ENCODE data around the gene NOP9.

Gene NOP9

GRCh38 chr14:24283796-24284460, 15.7 kb upstream of the NOP9 start:
- no peak for DNase-seq

GRCh38 chr14:24284501-24285035, 15.1 kb upstream of the NOP9 start:
- peak; percentile 48 for DNase-seq

GRCh38 chr14:24285351-24285750, 14.3 kb upstream of the NOP9 start:
- no peak for DNase-seq

DNA sequence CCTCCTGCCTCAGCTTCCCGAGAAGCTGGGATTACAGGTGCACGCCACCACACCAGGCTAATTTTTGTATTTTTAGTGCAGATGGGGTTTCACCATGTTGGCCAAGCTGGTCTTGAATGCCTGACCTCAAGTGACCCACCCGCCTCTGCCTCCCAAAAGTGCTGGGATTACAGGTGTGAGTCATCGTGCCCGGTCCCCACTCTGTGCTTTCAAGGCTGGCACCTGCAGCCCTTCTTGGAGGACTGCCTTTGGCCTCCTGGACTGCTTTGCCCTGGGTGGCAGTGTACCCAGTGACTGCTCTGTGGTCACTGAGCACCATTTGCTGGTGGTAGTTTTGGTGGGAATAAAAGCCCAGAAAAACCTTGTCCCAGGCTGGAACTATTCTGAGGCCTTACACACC, 12.7 kb upstream of the NOP9 start:
- DNase-seq: no peak

DNA sequence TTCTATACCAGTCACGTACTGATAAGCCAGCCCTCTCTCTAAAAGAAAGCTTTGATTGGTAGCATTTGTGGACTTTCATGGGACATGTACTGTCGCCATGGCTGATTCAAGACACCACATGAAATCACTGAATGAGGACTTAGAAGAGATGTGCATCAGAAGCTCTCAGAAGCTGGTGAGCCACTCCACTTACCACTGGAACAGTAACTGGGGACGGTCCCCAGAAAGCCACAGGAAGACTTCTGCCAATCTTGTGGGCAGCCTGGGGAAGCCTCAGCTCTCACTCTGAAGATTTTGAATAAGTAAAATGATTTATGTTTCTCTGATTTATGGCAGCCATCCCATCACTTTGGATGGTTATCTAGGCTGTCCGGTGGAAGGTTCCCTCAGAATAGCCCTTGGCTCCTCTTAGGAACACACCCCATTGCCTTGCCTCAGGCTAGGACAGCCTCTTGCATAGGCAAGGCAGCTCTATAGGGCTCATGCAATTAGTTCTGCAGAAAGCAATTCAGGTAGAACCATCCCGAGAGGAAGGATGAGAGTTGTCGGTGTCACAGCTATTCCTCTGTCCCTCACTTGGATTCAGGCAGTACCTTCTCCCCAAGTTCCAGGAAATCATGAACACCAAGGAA, 9.9 kb upstream of the NOP9 start:
- no peak for DNase-seq

- no peak for DNase-seq
Measured at GRCh38 chr14:24290746-24291145, 8.9 kb upstream of the NOP9 start.

DNA sequence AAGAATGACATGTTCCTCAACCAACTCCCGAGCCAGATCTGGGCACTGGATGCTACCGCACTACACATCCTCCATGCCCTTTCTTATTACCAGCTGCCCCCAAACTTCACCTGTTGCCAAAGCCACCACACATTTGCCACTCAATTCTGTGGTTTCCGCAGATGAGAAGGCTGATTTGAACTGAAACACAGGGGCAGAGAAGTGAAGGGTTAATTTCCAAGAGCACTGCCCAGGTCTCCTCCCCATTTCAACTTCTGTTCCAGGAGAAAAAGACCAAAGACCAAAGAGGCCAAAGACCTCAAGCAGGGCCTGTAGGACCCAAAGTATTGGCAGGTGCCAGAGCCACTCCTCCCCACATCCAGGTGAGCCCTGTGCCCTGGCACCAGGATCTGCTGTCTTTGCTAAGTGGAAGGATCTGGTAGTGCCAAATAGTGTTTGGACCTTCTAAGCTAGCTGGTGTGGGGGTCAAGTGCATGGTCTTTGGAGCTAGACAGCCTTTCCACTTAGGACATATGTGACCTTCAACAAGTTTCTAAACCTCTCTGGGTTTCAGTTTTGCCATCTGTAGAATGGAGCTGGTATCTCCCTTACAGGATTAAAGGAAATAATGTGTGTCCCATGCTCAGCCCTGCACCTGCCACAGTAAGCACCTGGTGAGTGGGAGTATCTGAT, 8.1 kb upstream of the NOP9 start:
- DNase-seq: no peak

DNA sequence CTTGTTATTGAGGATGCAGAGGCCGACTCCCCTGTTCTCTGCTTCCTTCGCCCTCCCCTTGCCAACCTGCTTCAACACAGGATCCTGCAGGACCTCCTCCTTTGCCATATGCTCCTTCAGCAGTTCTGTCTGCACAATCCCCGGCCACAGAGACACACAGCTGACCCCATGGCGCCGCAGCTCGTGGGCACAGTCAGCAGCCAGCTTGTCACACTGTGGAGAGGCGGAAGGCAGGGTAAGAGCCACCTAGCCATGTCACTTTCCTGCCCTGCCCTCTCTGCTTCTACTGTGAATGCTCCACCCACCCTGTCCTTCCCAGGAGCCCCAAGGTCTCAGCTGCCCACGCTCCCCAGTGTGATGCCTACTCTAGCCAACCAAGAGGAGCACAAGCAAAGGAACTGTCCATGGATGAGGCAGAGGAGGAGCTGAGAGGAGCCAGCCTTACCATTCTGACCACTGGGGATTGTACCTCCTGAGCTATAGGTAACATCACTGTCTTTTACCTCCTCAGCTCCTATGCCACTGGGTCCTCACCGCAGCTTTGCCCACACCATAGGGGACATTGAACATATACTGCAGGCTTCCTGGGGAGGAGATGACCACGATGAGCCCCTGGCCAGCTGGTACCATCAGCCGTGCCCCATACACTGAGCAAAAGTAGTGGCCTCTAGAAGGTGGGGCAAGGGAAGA, 7.4 kb upstream of the NOP9 start:
- DNase-seq: no peak

GRCh38 chr14:24293525-24293924, 6.1 kb upstream of the NOP9 start:
- no peak for DNase-seq

DNA sequence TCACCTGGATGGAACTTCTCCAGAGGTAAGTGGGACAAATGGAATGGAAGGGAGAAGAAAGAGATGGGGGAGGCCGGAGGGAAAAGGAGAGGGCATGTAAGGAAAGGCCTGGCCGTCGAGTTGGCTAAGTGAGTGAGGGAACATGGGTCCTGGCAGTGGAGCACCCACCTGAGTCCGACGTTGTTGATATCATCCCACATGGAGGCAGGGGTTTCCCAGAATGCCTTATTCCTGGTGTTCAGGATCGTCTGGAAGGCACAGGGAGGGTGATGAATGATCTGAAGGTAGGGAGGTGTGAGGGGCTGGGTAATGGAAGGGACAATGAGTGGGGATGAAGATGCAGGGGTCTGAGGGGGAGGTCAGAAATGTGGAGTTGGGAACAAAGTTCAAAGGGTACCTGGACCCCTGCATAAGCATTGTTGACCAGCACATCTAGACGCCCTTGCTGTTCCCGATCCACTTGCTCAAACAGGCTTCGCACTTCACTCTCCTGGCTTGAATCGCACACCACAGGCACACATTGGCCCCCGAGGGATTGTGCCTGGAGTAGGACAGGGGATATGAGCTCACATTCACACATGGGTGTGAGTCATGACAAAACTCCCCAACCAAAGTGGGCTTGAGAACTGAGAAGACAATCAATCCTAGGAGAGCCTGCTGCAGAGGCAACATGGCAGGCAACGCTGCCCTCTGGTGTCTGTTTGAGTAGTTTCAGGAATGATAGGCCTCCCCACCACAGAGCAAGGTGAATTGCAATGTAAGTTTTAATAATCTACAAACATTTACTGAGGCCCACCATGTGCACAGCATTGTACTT, 3.1 kb upstream of the NOP9 start:
- DNase-seq: peak; percentile 76

DNA sequence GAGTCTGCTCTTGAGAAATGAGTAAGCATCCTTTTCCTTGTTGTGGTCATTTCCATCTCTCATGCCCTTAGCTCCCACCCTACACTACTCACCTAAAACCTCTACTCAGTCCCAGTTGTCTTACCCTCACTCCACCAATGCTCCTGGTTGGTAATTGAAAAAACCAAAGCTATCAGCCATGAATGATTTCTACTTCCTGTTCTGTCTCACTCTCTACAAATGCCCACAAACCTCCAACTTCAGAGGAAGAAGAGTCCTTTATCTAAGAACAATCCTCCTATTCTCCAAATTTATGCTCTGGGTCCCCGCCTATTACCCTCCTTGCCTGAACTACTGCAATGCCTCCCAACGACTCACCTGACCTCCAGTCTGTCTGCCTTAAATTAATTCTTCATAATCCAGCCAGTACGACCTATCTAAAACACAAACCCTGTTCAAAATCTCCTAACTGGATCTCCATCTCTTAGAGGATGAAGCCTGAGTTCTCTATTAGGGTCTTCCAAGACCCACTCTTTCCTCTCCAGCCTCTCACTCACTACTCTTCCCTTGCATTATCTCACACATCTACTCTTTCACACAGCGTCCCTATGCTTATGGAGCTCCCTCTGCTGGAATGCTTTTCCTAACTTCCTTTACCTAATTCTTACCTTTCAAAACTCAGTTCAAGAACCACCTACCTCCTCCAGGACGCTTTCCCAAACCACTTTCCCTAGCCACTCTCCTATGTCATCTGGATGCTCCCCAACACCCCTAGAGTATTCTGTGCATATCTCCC, 2.3 kb upstream of the NOP9 start:
- DNase-seq: peak; percentile 49

DNA sequence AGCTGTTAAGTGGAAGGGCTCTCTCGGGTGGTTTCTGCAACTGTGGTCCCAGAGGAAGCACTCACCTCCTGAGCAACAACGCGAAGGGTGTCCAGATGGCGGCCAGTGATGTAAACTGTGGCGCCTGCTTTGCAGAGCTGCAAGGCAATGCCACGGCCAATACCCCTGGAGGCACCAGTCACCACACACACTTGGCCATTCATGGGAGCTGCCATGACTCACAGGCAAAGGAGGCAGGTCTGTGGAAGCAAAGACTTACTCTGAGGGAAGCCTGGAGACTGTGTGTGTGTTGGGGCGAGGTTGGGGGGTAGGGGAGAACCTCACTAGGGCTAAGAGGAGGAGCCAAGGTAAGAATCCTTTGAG, 777 bp upstream of the NOP9 start:
- DNase-seq: no peak

- no peak for DNase-seq
Measured at GRCh38 chr14:24300326-24300980, 803 bp downstream of the NOP9 start.

- DNase-seq: no peak
Measured at GRCh38 chr14:24304019-24304387, 4.4 kb downstream of the NOP9 start.

- no peak for DNase-seq
Measured at GRCh38 chr14:24307156-24307574, 7.5 kb downstream of the NOP9 start.

DNA sequence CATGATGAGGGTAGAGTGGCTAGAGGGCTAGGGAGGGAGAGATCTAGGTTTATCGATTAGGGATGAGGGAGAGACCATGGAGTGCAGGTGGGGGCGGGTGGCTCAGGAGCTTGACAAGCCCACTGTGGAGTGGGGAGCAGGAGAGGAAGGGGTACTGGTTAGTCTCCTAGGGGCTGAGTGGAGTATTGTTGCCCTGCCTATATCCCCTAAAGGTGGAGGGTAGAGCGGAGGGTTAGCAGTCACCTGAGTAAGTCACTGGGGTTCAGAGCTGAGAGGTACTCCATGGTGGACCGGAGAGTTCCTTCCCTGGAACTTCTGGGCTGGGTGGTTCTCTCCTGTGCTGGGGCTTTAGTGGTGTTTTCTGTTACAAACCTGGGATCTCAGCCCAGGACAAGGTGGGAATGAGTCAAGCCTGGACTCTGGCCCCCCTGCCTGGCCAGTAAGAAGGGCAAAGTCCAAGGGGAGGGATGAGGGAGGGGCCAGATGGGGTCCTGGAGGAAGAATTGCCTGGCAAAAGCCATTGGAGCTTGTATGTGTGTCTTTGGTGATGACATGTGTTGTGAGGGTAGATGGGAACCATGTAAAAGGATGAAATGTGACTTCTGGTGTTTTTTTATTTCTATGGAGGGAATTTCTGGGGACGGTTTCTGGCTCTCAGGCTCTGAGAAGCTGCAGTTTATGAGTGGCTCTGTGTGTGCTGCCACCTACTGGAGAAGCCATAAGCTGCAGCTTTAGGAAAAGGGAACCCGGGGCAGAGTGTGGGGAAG, 8.1 kb downstream of the NOP9 start, which contains the start of gene CIDEB:
Gene CIDEB, minus strand, starts transcription at position 403 of the 767 bp plus-strand sequence. Its CDS starts 119 bp downstream, at position 284.
- peak; percentile 57 for DNase-seq

- DNase-seq: no peak
Measured at GRCh38 chr14:24308342-24309124, 8.9 kb downstream of the NOP9 start.

GRCh38 chr14:24309538-24310264, 10.1 kb downstream of the NOP9 start, which contains the start of gene LTB4R2:
TSS of gene LTB4R2 (plus strand) at chr14:24310140. CDS start at chr14:24310665, 525 bp downstream.
- DNase-seq: no peak

- no peak for DNase-seq
Measured at GRCh38 chr14:24310265-24310645, 10.6 kb downstream of the NOP9 start.

All from NCI-H1694 (cell line).